Heart left ventricle (tissue), 16 donors: ENCODE data around the gene BST1. TPM values are rescaled to one million over a fixed set of nuclear protein-coding genes. Genes with fewer than 3 reads are reported as not detected.

ENCODE experiments used
- ATAC-seq, 4 donors: fragments of 200-7000 bp; cut with Tn5 transposase; one replicate each; pipeline ENCODE4 v1.9.1; 2020 to 2022; ENCODE audit warnings: moderate library complexity in 4 of 4, mild to moderate bottlenecking in 3 of 4, moderate number of reproducible peaks in 1 of 4
- DNase-seq, 5 donors: peaks; one replicate each; pipeline ENCODE4 v3.0.0-alpha.2; 2020
- H3K27ac ChIP-seq, 12 donors: fragments of 200-600 bp; sonication (generic) in 4 of 12; one replicate each; pipeline versions ENCODE4 v1.5.0 to v1.8.0; 2016 to 2022; ENCODE audit warnings: mild to moderate bottlenecking in 2 of 12
- H3K27me3 ChIP-seq, 9 donors: fragments of 200-600 bp; sonication (generic) in 2 of 9; one replicate each; pipeline versions ENCODE4 v1.5.1 to v1.8.0; 2016 to 2022; ENCODE audit warnings: mild to moderate bottlenecking in 3 of 9
- H3K36me3 ChIP-seq, 9 donors: fragments of 200-600 bp; sonication (generic) in 2 of 9; one replicate each; pipeline versions ENCODE4 v1.5.0 to v1.8.0; 2018 to 2022; ENCODE audit warnings: mild to moderate bottlenecking in 2 of 9
- H3K4me1 ChIP-seq, 12 donors: fragments of 200-600 bp; sonication (generic) in 4 of 12; one replicate each; pipeline versions ENCODE4 v1.5.0 to v1.8.0; 2016 to 2022; ENCODE audit warnings: mild to moderate bottlenecking in 3 of 12
- H3K4me3 ChIP-seq, 12 donors: fragments of 200-600 bp; sonication (generic) in 4 of 12; one replicate each; pipeline versions ENCODE4 v1.5.0 to v1.8.0; 2017 to 2022; ENCODE audit warnings: mild to moderate bottlenecking in 9 of 12, moderate library complexity in 4 of 12
- H3K9me3 ChIP-seq, 12 donors: fragments of 200-600 bp; sonication (generic) in 4 of 12; one replicate each; pipeline versions ENCODE4 v1.5.0 to v1.8.0; 2016 to 2022; ENCODE audit warnings: mild to moderate bottlenecking in 1 of 12
- CTCF ChIP-seq, 12 donors: fragments of 200-600 bp; sonication (generic) in 4 of 12; IDR thresholded peaks; one replicate each; pipeline versions ENCODE4 v1.5.0 to v1.8.0; 2018 to 2022; ENCODE audit warnings: antibody characterized with exemption in 12 of 12, mild to moderate bottlenecking in 5 of 12
- POLR2A ChIP-seq, 2 donors: fragments of 450-650 bp; IDR thresholded peaks; one replicate each; pipeline ENCODE4 v1.6.1; 2017; ENCODE audit warnings: antibody characterized with exemption in 2 of 2, mild to moderate bottlenecking in 2 of 2, moderate library complexity in 2 of 2
- WGBS, 4 donors: extraction: QIAGEN DNeasy Blood & Tissue Kit in 2 of 4; methylation state at CpG; one replicate each; pipeline versions ENCODE4 v1.1.5 to v1.1.7; 2013 to 2018; 5-methylcytosine and 5-hydroxymethylcytosine counted together
- intact Hi-C, 10 donors: fragments of 100-400 bp; cut with DNase I; formaldehyde crosslinking; loops; one replicate each; pipeline versions ENCODE4 v1.11.1 to v1.14.2; 2022
- long read RNA-seq, 3 donors: library from polyadenylated mRNA; unstranded; transcript quantifications; one replicate each; pipeline ENCODE4 v2.0.0, GENCODE V29; 2020 to 2021
- polyA plus RNA-seq, 2 donors: library from polyadenylated mRNA; stranded (reverse); fragments of 200-250 nt; gene quantifications; one replicate each; pipeline ENCODE4 v1.2.3, GENCODE V29; 2013
- total RNA-seq, 9 donors: library from RNA; depleted of rRNA in 2 of 9; stranded (reverse); fragments of >200 nt in 2 of 9; fragmentation: NEBNext Ultra II Directional in 3 of 9; extraction: Animal tissue kit (Norgen Biotek cat#: 25700) in 3 of 9; gene quantifications; one replicate each; pipeline versions ENCODE4 v1.1.0 to v1.2.4, GENCODE V29; 2016 to 2023
- donor health status: ischemic (EF 13 %, LVEDD 7.1; RV severe dilation, severe dysfunction).
- donor health status: healthy with polysubstance abuse.
- donor health status: DM: no; HTN: yes; CAD: no.
- donor health status: DM: no; HTN: no; CAD: no.
- donor health status: ischemic (EF 25% LVEDD 6.9; RV normal size, moderate dysfunction).
- donor health status: ischemic (EF 25% LVEDD 5.7; RV mildly dilated, moderate dysfunction).
- donor health status: healthy.
- donor health status: DM: yes; HTN: yes; CAD: no.
- donor health status: ischemic (EF 35%, LVEDD 5.7; RV mildly dilated, moderate dysfunction).
- donor health status: nonischemic (EF 11% LVEDD 7.7; RV severe dilation, severe dysfunction).
- donor health status: DM: yes; HTN: yes; CAD: no.
- donor health status: PGD.
- donor health status: ischemic (EF 29% LVEDD 5.4; RV normal size, mild dysfunction).
- donor health status: nonischemic (EF 23%, LVEDD 6.1; RV moderate dilation, normal function).

BST1 gene, protein sequence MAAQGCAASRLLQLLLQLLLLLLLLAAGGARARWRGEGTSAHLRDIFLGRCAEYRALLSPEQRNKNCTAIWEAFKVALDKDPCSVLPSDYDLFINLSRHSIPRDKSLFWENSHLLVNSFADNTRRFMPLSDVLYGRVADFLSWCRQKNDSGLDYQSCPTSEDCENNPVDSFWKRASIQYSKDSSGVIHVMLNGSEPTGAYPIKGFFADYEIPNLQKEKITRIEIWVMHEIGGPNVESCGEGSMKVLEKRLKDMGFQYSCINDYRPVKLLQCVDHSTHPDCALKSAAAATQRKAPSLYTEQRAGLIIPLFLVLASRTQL
- total RNA-seq = 10 to 100 TPM in 1 of 9 donors, 1 to 10 TPM in 8; 1.3 to 18.4 (median 2.1) TPM
- 1 to 10 TPM; 1.9 to 2.5 TPM for polyA plus RNA-seq
- long read RNA-seq, donor 1, partial matches to known transcripts = 0 of 2 reads
- long read RNA-seq, donor 1, other reads (novel, unspliced or antisense) = 0 of 2 reads
- long read RNA-seq, donor 2, transcript BST1-201 (9 exons, 1,480 nt) = major isoform, 6 of 9 reads
- long read RNA-seq, donor 2, partial matches to known transcripts = 0 of 9 reads
- long read RNA-seq, donor 2, other reads (novel, unspliced or antisense) = 3 of 9 reads
- long read RNA-seq, donor 3, partial matches to known transcripts = 0 of 3 reads
- long read RNA-seq, donor 3, other reads (novel, unspliced or antisense) = 2 of 3 reads

DNA sequence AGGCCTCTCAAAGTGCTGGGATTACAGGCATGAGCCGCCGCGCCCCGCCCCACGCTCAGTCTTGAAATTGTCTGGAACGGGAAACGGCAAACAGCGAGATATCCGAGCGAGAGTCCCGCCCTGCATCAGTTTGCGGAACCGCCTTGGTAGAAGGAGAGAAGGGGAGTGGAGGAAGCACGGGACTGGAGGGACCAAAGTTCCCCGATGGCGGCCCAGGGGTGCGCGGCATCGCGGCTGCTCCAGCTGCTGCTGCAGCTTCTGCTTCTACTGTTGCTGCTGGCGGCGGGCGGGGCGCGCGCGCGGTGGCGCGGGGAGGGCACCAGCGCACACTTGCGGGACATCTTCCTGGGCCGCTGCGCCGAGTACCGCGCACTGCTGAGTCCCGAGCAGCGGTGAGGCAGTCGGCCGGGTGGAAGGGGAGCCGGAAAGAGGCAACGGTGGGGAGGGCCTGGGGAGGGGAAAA lies at the start of gene BST1:
BST1 (plus strand) TSS at position 125 of the 463 bp plus-strand sequence; CDS start at position 205, 80 bp downstream.
- DNase-seq = peak; percentile 60 to 88 (median 78)
- peaks cover 0 to 24% (median 12%) of the 10 kb centered on the region in 12 donors for H3K4me1 ChIP-seq
- no peaks in the 10 kb centered on the region for H3K9me3 ChIP-seq
- peak within 1 kb of the TSS; percentile 14 to 77 (median 56) for H3K4me3 ChIP-seq
- 2 to 4% (median 3%) methylated on average over 35 to 43 of the region's 43 CpGs for WGBS, 4 donors
- no peaks in the 10 kb centered on the region for H3K36me3 ChIP-seq
- intact Hi-C loops = no loop called here
- TF ChIP-seq CTCF (IDR thresholded peaks at IDR 0.05) = no peak
- no peak for TF ChIP-seq POLR2A (IDR thresholded peaks at IDR 0.05)
- H3K27me3 ChIP-seq = no peaks in the 10 kb centered on the region
- peak; percentile 52 to 86 (median 84) for ATAC-seq
- peak within 1 kb of the TSS in 9 of 12 donors; percentile 23 to 77 (median 42) for H3K27ac ChIP-seq

- no peak for ATAC-seq
- DNase-seq = no peak
- H3K36me3 ChIP-seq = no peaks in the 10 kb centered on the region
- intact Hi-C loops = loop anchor here in 6 of 10 donors (5.0 to 10.0 kb wide), 4 partner anchors 171 to 649 kb away; partner anchors contain the start of gene CPEB2 (in 1 of the 6)
- no peak for TF ChIP-seq CTCF (IDR thresholded peaks at IDR 0.05)
- no peak for TF ChIP-seq POLR2A (IDR thresholded peaks at IDR 0.05)
- H3K9me3 ChIP-seq = no peaks in the 10 kb centered on the region
- H3K27ac ChIP-seq = peak overlapping the region; percentile 6 to 100 (median 99)
- whole genome bisulfite sequencing, 4 donors = 13 to 26% (median 18%) methylated on average over 4 of the region's 4 CpGs
- H3K4me1 ChIP-seq = peaks cover 6 to 84% (median 49%) of the 10 kb centered on the region in 12 donors
- peak overlapping the region; percentile 66 to 91 (median 76) for H3K4me3 ChIP-seq
- H3K27me3 ChIP-seq = no peaks in the 10 kb centered on the region
These were observed 49.4 kb upstream of the BST1 start for GRCh38 chr4:15653420-15653819.

GRCh38 chr4:15653864-15654592 lies 48.8 kb upstream of the BST1 start:
- H3K36me3 ChIP-seq = no peaks in the 10 kb centered on the region
- H3K4me1 ChIP-seq = peaks cover 6 to 78% (median 46%) of the 10 kb centered on the region in 12 donors
- WGBS, 4 donors = 0 to 1% (median 1%) methylated on average over 7 of the region's 7 CpGs
- DNase-seq (no peak), ATAC-seq (peak in 2 of 4 donors; percentile 13 to 14)
- no peaks in the 10 kb centered on the region for H3K27me3 ChIP-seq
- H3K4me3 ChIP-seq = peak overlapping the region; percentile 66 to 91 (median 76)
- intact Hi-C loops = loop anchor here in 6 of 10 donors (2.0 to 10.0 kb wide), 5 partner anchors 29 to 649 kb away; partner anchors contain the start of gene CPEB2 (in 1 of the 6)
- no peaks in the 10 kb centered on the region for H3K9me3 ChIP-seq
- TF ChIP-seq CTCF (IDR thresholded peaks at IDR 0.05) (no peak), POLR2A (IDR thresholded peaks at IDR 0.05) (no peak)
- peak overlapping the region; percentile 96 to 100 (median 99) for H3K27ac ChIP-seq
